ENCODE data around the gene CAPN12. TPM values are rescaled to one million over a fixed set of nuclear protein-coding genes. Genes with fewer than 3 reads are reported as not detected.

CAPN12 gene
- total and polyA plus RNA-seq, 2 of the 4 experiments (the other 2 are of a cell fraction): 0.18 to 0.97 TPM

DNA sequence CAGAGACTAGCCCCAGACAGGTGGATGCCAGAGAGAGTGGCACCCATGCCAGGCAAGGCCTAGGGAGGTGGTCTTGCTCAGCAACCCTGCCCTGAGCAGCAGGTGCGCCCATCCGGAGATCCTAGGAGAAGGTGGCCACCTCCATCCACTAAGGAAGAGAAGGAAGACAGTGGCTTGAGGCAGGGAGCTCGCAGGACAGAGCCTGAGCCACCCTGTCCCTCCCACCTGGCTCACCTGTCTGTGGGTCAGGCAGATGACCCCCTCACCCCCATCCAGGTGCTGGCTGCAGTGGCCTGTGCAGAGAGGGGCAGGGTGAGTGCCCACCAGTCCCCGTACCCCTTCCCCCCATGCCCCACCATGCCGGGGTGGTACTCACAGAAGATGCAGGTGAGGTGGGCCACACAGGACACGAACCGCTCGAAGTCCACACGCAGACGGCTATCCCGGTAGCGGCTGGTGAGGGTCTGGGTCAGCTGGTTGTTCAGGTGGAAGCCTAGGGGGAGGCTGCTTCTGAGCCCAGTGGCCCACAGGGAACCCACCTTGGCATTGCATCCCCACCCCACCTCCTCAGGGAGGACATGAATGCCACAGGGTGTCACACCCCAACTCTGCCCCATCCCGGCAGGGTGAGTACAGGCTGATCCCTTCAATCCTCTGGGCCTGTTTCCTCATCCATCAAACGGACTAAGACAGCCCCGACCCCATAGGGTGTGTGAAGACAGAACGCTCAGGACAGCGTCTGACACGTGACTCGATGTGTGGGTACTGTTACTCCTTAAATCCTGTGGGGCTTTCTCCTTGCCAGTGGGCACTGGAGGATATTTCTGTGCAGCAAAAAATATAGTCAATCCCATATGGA lies 13.3 kb downstream of the CAPN12 start:
- Histone ChIP-seq H3K4me3 (ENCODE audit: insufficient read depth, low read depth, low read length) (no peak overlapping the region), H2BK120ac (ENCODE audit: low read depth, low read length) (no peak overlapping the region), H3K23ac (ENCODE audit: low read depth, low read length) (no peak overlapping the region), H4K20me1 (ENCODE audit: insufficient read depth, low read length) (peaks cover 36% of the 10 kb centered on the region), H3K79me1 (ENCODE audit: low read depth in 1 of 2, low read length in 2 of 2) (peaks cover 13 to 25% of the 10 kb centered on the region in 2 experiments; a peak in 3 of 4 replicates), H3K9me3 (ENCODE audit: control insufficient read depth, insufficient read depth, low read length) (no peaks in the 10 kb centered on the region), H3K36me3 (ENCODE audit: control insufficient read depth, insufficient read depth, low read length) (peaks cover 50% of the 10 kb centered on the region), H2BK15ac (ENCODE audit: low read depth, low read length) (no peak overlapping the region), H2BK20ac (ENCODE audit: low read depth, low read length) (no peak overlapping the region), H2AK9ac (replicated peaks; ENCODE audit: low read depth, low read length, poor library complexity) (no peak overlapping the region), H3K14ac (replicated peaks; ENCODE audit: low read depth, low read length) (no peak overlapping the region), H3K56ac (ENCODE audit: extremely low read depth, insufficient read depth, low read length) (no peak overlapping the region), H2AK5ac (ENCODE audit: low read depth, low read length) (no peak overlapping the region), H3K4ac (ENCODE audit: low read depth, low read length) (no peak overlapping the region), H3K4me1 (ENCODE audit: control insufficient read depth, insufficient read depth, low read length) (peaks cover 14% of the 10 kb centered on the region), H3K9me1 (ENCODE audit: insufficient read depth, low read length) (0 out of 2 replicates have a peak, but pooled peaks cover 3% of the 10 kb centered on the region), H3K9ac (ENCODE audit: low read depth, low read length) (no peak overlapping the region), H3K18ac (ENCODE audit: low read depth, low read length) (no peak overlapping the region), H3K4me2 (ENCODE audit: low read depth, low read length) (no peak overlapping the region), H4K8ac (ENCODE audit: low read depth in 2 of 2, low read length in 2 of 2) (no peak overlapping the region), H2AFZ (replicated peaks; ENCODE audit: low read length, poor library complexity) (peak overlapping the region; percentile 10), H3K27me3 (ENCODE audit: control insufficient read depth, insufficient read depth, low read length) (no peaks in the 10 kb centered on the region), H4K91ac (ENCODE audit: insufficient read depth, low read depth, low read length) (no peak overlapping the region), H4K5ac (ENCODE audit: low read depth, low read length) (no peak overlapping the region), H3K27ac (ENCODE audit: insufficient read depth, low read length) (no peak overlapping the region), H2BK5ac (ENCODE audit: low read depth, low read length, poor library complexity, severe bottlenecking) (no peak overlapping the region)
- no peak for ATAC-seq (ENCODE audit: low read depth)
- dilution Hi-C loops (cut with HindIII; ENCODE audit: low sequenced_read_pairs, unreplicated experiment) (no loop called here), intact Hi-C loops (cut with micrococcal nuclease) (loop anchor here (5.0 kb wide), 1 partner anchor 101 kb away; the partner anchor contains the start of gene ECH1), in situ Hi-C loops (cut with MboI; ENCODE audit: low sequenced_read_pairs) (loop anchor here (25.0 kb wide), 1 partner anchor 181 kb away; the partner anchor contains the start of gene CCER2)
- no peak for DNase-seq
- POLR2A ChIA-PET (ENCODE audit: unreplicated experiment): no interaction called here
- WGBS, 2 experiments (ENCODE audit: extremely low coverage in 2 of 2, insufficient read length in 1 of 2): 80% methylated on average over 1 of the region's 19 CpGs; no CpG with 5 or more reads in 1 of the 2 experiments
- CTCF ChIA-PET: no interaction called here
- TF ChIP-seq RAD21 (IDR thresholded peaks at IDR 0.05; ENCODE audit: low read length) (no peak), MAZ (IDR thresholded peaks at IDR 0.05; ENCODE audit: borderline replicate concordance, low read depth, low read length) (no peak), SMC3 (IDR thresholded peaks at IDR 0.05; ENCODE audit: low read depth, low read length) (no peak), BHLHE40 (IDR thresholded peaks at IDR 0.05; ENCODE audit: low read depth, low read length) (no peak), FOS (IDR thresholded peaks at IDR 0.05; ENCODE audit: low read depth, low read length) (no peak), CEBPB (IDR thresholded peaks at IDR 0.05; ENCODE audit: low read depth, low read length) (no peak), MXI1 (IDR thresholded peaks at IDR 0.05; ENCODE audit: borderline replicate concordance, low read depth, low read length) (no peak), POLR2A (IDR thresholded peaks at IDR 0.05; ENCODE audit: low read depth, low read length) (no peak), RCOR1 (IDR thresholded peaks at IDR 0.05; ENCODE audit: insufficient replicate concordance, low read length) (no peak), NFE2L2 (IDR thresholded peaks at IDR 0.05; ENCODE audit: low read depth, low read length) (no peak), MAFK (IDR thresholded peaks at IDR 0.05; ENCODE audit: low read depth, low read length) (no peak)
- TF ChIP-seq, protein P1, sequence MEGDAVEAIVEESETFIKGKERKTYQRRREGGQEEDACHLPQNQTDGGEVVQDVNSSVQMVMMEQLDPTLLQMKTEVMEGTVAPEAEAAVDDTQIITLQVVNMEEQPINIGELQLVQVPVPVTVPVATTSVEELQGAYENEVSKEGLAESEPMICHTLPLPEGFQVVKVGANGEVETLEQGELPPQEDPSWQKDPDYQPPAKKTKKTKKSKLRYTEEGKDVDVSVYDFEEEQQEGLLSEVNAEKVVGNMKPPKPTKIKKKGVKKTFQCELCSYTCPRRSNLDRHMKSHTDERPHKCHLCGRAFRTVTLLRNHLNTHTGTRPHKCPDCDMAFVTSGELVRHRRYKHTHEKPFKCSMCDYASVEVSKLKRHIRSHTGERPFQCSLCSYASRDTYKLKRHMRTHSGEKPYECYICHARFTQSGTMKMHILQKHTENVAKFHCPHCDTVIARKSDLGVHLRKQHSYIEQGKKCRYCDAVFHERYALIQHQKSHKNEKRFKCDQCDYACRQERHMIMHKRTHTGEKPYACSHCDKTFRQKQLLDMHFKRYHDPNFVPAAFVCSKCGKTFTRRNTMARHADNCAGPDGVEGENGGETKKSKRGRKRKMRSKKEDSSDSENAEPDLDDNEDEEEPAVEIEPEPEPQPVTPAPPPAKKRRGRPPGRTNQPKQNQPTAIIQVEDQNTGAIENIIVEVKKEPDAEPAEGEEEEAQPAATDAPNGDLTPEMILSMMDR (conservative IDR thresholded peaks at IDR 0.05; ENCODE audit: low read depth, low read length): no peak
- BruUV-seq (replicated peaks): no TSS peak

All from IMR-90 (cell line).